Hepatocyte (in vitro differentiated cells): ENCODE measurements around the gene LDLRAD3.

Experiments used
- EZH2 ChIP-seq: fragments of 200-600 bp; sonication (generic); IDR thresholded peaks from 2 replicates; pipeline ENCODE4 v1.6.1; 2016; ENCODE audit warnings: antibody characterized with exemption, mild to moderate bottlenecking, borderline replicate concordance
- EZH2phosphoT487 ChIP-seq: fragments of 200-600 bp; sonication (generic); IDR thresholded peaks from one replicate; pipeline ENCODE4 v1.6.1; 2018; ENCODE audit warnings: antibody characterized with exemption, mild to moderate bottlenecking, low read depth, moderate library complexity; ENCODE audit not compliant: unreplicated experiment, severe bottlenecking
- TF ChIP-seq, protein P1 (sequence below): fragments of 200-600 bp; sonication (generic); IDR thresholded peaks from 2 replicates; pipeline ENCODE4 v1.5.1; 2016; ENCODE audit warnings: antibody characterized with exemption, mild to moderate bottlenecking; ENCODE audit not compliant: poor library complexity

DNA sequence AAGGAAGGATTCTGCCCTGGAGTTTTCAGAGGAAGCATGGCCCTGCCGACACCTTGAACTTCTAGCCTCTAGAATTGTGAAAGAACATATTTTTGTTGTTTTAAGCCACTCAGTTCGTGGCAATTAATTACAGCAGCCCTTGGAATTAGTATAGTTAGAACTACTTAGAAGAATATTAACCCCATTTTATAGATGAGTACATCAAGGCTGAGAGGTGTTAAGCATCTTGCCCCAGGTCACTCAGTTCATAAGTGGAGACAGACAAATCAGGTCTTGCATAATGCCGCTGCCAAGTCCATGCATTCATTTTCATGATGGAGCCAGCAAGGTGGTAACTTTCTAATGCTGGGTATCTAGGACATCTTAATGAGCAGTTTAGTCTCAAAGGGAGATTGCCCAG, 26.6 kb downstream of the LDLRAD3 start:
- TF ChIP-seq, protein P1, sequence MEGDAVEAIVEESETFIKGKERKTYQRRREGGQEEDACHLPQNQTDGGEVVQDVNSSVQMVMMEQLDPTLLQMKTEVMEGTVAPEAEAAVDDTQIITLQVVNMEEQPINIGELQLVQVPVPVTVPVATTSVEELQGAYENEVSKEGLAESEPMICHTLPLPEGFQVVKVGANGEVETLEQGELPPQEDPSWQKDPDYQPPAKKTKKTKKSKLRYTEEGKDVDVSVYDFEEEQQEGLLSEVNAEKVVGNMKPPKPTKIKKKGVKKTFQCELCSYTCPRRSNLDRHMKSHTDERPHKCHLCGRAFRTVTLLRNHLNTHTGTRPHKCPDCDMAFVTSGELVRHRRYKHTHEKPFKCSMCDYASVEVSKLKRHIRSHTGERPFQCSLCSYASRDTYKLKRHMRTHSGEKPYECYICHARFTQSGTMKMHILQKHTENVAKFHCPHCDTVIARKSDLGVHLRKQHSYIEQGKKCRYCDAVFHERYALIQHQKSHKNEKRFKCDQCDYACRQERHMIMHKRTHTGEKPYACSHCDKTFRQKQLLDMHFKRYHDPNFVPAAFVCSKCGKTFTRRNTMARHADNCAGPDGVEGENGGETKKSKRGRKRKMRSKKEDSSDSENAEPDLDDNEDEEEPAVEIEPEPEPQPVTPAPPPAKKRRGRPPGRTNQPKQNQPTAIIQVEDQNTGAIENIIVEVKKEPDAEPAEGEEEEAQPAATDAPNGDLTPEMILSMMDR: no peak
- no peak for TF ChIP-seq EZH2
- TF ChIP-seq EZH2phosphoT487: no peak
